Prostate gland (tissue), 2 donors: ENCODE measurements around the gene SKA2. TPM values are rescaled to one million over a fixed set of nuclear protein-coding genes. Genes with fewer than 3 reads are reported as not detected.

ENCODE experiments used
- DNase-seq: peaks from one replicate; pipeline ENCODE4 v3.0.0-alpha.2; 2019; ENCODE audit warnings: low spot score
- H3K27ac ChIP-seq, 2 donors: fragments of 200-600 bp; sonication (generic); 2 replicates each; pipeline ENCODE4 v1.5.1; 2017 to 2019
- H3K27me3 ChIP-seq: fragments of 200-600 bp; sonication (generic); replicated peaks from 2 replicates; pipeline ENCODE4 v1.5.1; 2019; ENCODE audit not compliant: insufficient read depth
- H3K36me3 ChIP-seq, 2 donors: fragments of 200-600 bp; sonication (generic); 1 replicate in 1 of 2; 2 replicates in 1 of 2; pipeline versions ENCODE4 v1.5.1 to v1.8.1; 2017 to 2019
- H3K4me1 ChIP-seq: fragments of 200-600 bp; sonication (generic); replicated peaks from 2 replicates; pipeline ENCODE4 v1.5.1; 2019
- H3K4me3 ChIP-seq, 2 donors: fragments of 200-600 bp; sonication (generic); 2 replicates each; pipeline ENCODE4 v1.5.1; 2017 to 2019
- H3K9me3 ChIP-seq: fragments of 200-600 bp; sonication (generic); 2 replicates; pipeline ENCODE4 v1.5.1; 2017
- POLR2A ChIP-seq: fragments of 450-650 bp; IDR thresholded peaks from one replicate; pipeline ENCODE4 v1.6.1; 2016; ENCODE audit warnings: antibody characterized with exemption, mild to moderate bottlenecking
- POLR2AphosphoS5 ChIP-seq: sonication (generic); formaldehyde crosslinking; IDR thresholded peaks from one replicate; pipeline ENCODE4 v1.6.1; 2017; ENCODE audit warnings: antibody characterized with exemption
- WGBS: methylation state at CpG from one replicate; pipeline ENCODE4 v1.1.5; 2018; 5-methylcytosine and 5-hydroxymethylcytosine counted together
- intact Hi-C: fragments of 100-400 bp; cut with DNase I; formaldehyde crosslinking; loops from one replicate; pipeline ENCODE4 v1.14.2; 2022
- total RNA-seq, 2 donors: library from RNA; depleted of rRNA; stranded (reverse); fragments of >200 nt; gene quantifications; one replicate each; pipeline ENCODE4 v1.1.0, GENCODE V29; 2016
- TF ChIP-seq, protein P1 (sequence below), 4 experiments: fragments of 200-600 bp in 2 of 4; fragments of 450-650 bp in 2 of 4; sonication (generic) in 2 of 4; IDR thresholded peaks; 1 replicate in 3 of 4; 2 replicates in 1 of 4; pipeline ENCODE4 v1.5.1; 2016 to 2019; ENCODE audit warnings: antibody characterized with exemption in 4 of 4, mild to moderate bottlenecking in 2 of 4, moderate library complexity in 2 of 4

Gene SKA2
- total RNA-seq, 2 donors from 2014 or later: 24.5 to 55.0 TPM

DNA sequence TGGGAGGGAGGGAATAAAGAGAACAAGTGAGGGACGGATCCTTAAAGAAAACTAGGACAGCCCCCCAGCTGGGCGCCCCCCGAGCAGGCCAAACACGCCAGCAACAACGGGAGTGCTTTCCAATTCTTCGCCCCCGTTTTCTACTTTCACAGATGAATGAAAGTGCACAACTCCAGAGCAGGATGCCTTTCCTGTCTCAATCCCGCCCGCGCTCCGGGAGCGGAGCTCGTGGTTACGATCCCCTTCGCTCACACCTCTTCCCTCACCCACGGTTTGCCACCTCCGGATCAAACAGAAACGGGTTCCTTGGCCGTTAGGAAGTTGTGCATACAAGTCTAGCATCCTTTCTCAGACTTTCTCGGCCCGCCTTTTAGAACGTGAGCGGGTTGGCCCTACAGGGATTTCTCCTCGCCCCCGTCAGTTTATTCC lies 680 bp downstream of the SKA2 start:
- peak overlapping the region; percentile 54 to 71 for H3K4me3 ChIP-seq
- H3K36me3 ChIP-seq: no peaks in the 10 kb centered on the region
- H3K4me1 ChIP-seq: no peaks in the 10 kb centered on the region
- no peaks in the 10 kb centered on the region for H3K27me3 ChIP-seq
- intact Hi-C loops: loop anchor here (10.0 kb wide), 1 partner anchor 640 kb away; the partner anchor contains the start of gene MTMR4
- DNase-seq: peak; percentile 39
- under 1% methylated on average over 25 of the region's 25 CpGs for WGBS
- TF ChIP-seq POLR2A: no peak
- TF ChIP-seq, protein P1, sequence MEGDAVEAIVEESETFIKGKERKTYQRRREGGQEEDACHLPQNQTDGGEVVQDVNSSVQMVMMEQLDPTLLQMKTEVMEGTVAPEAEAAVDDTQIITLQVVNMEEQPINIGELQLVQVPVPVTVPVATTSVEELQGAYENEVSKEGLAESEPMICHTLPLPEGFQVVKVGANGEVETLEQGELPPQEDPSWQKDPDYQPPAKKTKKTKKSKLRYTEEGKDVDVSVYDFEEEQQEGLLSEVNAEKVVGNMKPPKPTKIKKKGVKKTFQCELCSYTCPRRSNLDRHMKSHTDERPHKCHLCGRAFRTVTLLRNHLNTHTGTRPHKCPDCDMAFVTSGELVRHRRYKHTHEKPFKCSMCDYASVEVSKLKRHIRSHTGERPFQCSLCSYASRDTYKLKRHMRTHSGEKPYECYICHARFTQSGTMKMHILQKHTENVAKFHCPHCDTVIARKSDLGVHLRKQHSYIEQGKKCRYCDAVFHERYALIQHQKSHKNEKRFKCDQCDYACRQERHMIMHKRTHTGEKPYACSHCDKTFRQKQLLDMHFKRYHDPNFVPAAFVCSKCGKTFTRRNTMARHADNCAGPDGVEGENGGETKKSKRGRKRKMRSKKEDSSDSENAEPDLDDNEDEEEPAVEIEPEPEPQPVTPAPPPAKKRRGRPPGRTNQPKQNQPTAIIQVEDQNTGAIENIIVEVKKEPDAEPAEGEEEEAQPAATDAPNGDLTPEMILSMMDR (IDR thresholded peaks at IDR 0.05): no peak
- no peak for TF ChIP-seq POLR2AphosphoS5
- no peaks in the 10 kb centered on the region for H3K9me3 ChIP-seq
- peak overlapping the region; percentile 82 to 86 for H3K27ac ChIP-seq

DNA sequence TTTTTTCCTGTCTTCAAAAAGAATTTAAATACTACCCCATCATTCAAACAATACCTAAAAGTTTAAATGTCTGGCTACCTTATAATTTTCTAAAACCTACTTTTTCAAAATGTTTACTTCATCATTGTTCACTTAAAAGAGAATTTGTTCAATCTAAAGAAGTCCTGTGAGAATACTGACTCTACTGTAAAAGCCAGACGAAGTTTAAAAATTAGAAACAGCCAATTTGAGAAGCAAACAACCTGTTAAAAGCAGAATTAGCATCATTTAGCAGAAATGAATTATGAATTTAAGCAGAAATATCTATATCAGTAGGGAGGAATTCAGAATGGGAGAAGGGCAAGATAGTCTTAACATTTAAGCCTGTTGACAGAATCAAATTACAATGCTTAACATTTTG lies 2.1 kb downstream of the SKA2 start:
- TF ChIP-seq POLR2A (no peak), POLR2AphosphoS5 (no peak)
- TF ChIP-seq, protein P1 (IDR thresholded peaks at IDR 0.05): no peak
- Histone ChIP-seq H3K4me3 (no peak overlapping the region), H3K27me3 (no peaks in the 10 kb centered on the region), H3K36me3 (no peaks in the 10 kb centered on the region), H3K4me1 (no peaks in the 10 kb centered on the region), H3K27ac (no peak overlapping the region), H3K9me3 (no peaks in the 10 kb centered on the region)
- 40% methylated on average over 1 of the region's 1 CpG for WGBS
- no peak for DNase-seq
- intact Hi-C loops: loop anchor here (10.0 kb wide), 1 partner anchor 638 kb away; the partner anchor contains the start of gene MTMR4

DNA sequence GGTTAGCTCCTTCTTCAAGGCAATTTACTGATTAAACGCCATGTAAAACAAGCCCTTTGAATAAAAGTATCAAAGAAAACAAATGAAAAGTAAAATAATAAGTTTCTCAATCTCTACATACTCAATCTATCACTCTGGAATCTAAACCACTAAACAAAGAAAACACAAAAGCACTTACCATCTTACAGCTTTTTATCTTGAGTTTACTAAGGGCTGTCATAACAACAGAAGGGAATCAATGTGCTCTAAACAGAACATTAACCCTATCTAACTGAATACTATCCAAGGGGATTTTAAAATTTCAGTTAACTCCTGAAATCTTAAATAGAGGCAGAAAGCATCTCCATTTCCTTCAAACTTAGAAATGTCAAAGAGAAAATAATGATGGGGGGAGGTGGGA lies 3.4 kb downstream of the SKA2 start:
- TF ChIP-seq POLR2A (no peak), POLR2AphosphoS5 (no peak)
- TF ChIP-seq, protein P1 (IDR thresholded peaks at IDR 0.05): no peak
- WGBS: 51% methylated on average over 1 of the region's 1 CpG
- DNase-seq: no peak
- Histone ChIP-seq H3K4me3 (no peak overlapping the region), H3K27ac (no peak overlapping the region), H3K9me3 (no peaks in the 10 kb centered on the region), H3K36me3 (no peaks in the 10 kb centered on the region), H3K27me3 (no peaks in the 10 kb centered on the region), H3K4me1 (no peaks in the 10 kb centered on the region)
- intact Hi-C loops: loop anchor here (10.0 kb wide), 1 partner anchor 637 kb away; the partner anchor contains the start of gene MTMR4

DNA sequence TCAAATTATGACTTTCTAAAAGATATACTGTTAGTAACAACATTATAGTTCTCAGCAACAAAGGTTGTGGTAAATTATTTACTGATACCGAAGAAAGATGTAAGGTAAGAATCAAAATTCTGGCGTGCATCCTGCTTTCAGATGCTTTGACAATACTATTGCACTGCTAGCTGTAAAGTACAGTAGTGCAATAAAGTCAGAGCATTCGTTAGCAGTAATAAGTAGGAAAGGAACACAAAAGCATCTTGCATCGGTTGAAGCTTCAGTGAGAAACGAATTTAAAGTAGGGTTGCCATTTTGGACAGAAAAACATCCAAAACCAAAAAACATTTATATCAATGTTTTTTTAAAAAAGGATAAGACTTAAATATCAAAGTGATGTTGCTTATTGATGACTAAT lies 4.0 kb downstream of the SKA2 start:
- Histone ChIP-seq H3K36me3 (no peaks in the 10 kb centered on the region), H3K27me3 (no peaks in the 10 kb centered on the region), H3K27ac (no peak overlapping the region), H3K4me1 (no peaks in the 10 kb centered on the region), H3K9me3 (no peaks in the 10 kb centered on the region), H3K4me3 (no peak overlapping the region)
- intact Hi-C loops: loop anchor here (10.0 kb wide), 1 partner anchor 636 kb away; the partner anchor contains the start of gene MTMR4
- DNase-seq: no peak
- TF ChIP-seq POLR2AphosphoS5: no peak
- no peak for TF ChIP-seq POLR2A
- TF ChIP-seq, protein P1 (IDR thresholded peaks at IDR 0.05): no peak
- WGBS: 38% methylated on average over 5 of the region's 5 CpGs

DNA sequence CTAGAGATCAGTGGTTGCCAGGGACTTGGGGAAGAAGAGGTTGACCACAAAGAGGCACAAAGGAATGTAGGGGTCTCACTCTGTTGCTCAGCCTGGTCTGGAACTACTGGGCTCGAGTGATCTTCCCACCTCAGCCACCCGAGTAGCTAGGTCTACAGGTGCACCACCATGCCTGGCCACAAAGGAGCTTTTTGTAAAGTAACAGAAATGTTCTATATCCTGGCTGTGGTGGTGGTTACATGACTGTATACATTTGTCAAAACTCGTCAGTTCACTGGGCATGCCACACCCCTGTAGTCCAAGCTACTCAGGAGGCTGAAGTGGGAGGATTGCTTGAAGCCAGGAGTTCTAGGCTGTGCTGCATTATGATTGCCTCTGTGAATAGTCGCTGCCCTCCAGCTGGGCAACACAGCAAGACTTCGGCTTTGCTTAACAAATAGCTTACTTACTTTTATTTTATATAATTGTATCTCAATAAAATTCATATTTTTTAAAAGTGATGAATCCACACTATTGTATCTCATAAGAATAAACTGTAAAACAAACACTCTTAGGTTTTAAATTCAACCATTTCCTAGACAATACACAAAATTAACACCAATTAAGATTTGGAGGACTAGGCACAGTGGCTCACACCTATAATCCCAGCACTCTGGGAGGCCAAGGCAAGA lies 5.0 kb downstream of the SKA2 start:
- TF ChIP-seq POLR2AphosphoS5: no peak
- TF ChIP-seq POLR2A: no peak
- TF ChIP-seq, protein P1 (IDR thresholded peaks at IDR 0.05): no peak
- intact Hi-C loops: loop anchor here (10.0 kb wide), 1 partner anchor 635 kb away; the partner anchor contains the start of gene MTMR4
- Histone ChIP-seq H3K4me3 (no peak overlapping the region), H3K27ac (no peak overlapping the region), H3K36me3 (no peaks in the 10 kb centered on the region), H3K27me3 (no peaks in the 10 kb centered on the region), H3K9me3 (no peaks in the 10 kb centered on the region), H3K4me1 (no peaks in the 10 kb centered on the region)
- no peak for DNase-seq
- 85% methylated on average over 5 of the region's 5 CpGs for WGBS
